HEK293T (cell line): Measurements from ENCODE around the gene STIM1.
A peak's percentile ranks its signal among the peaks of the same experiment; 100 is the strongest.

Experiments used
- CTCF ChIA-PET: fragments of 350-600 bp; formaldehyde crosslinking; extraction: SDS; loops from one replicate; lab custom pipeline; 2021; ENCODE audit warnings: antibody characterized with exemption, inconsistent platforms; lab: Yijun Ruan, JAX
- POLR2A ChIA-PET: fragments of 350-600 bp; formaldehyde crosslinking; extraction: SDS; loops from one replicate; lab custom pipeline; 2020; ENCODE audit warnings: antibody characterized with exemption, inconsistent platforms; lab: Yijun Ruan, JAX
- DNase-seq: peaks from one replicate; pipeline ENCODE4 v3.0.0; 2012; ENCODE audit warnings: mixed read lengths; ENCODE audit errors: extremely low spot score
- ARNT ChIP-seq: fragments of 450-650 bp; IDR thresholded peaks from 2 replicates; pipeline ENCODE4 v1.6.1; 2017; ENCODE audit warnings: mild to moderate bottlenecking
- BHLHE40 ChIP-seq: fragments of 450-650 bp; IDR thresholded peaks from 2 replicates; pipeline ENCODE4 v1.6.1; 2016; ENCODE audit warnings: mild to moderate bottlenecking, moderate library complexity, borderline replicate concordance
- CTBP1 ChIP-seq: fragments of 450-650 bp; IDR thresholded peaks from 2 replicates; pipeline ENCODE4 v1.6.1; 2016; ENCODE audit warnings: borderline replicate concordance
- ELF4 ChIP-seq: fragments of 450-650 bp; IDR thresholded peaks from 2 replicates; pipeline ENCODE4 v1.6.1; 2017; ENCODE audit warnings: antibody characterized with exemption
- FOXA1 ChIP-seq: fragments of 450-650 bp; IDR thresholded peaks from 2 replicates; pipeline ENCODE4 v1.6.1; 2016; ENCODE audit warnings: mild to moderate bottlenecking
- FOXK2 ChIP-seq: fragments of 450-650 bp; IDR thresholded peaks from 2 replicates; pipeline ENCODE4 v1.6.1; 2016; ENCODE audit warnings: mild to moderate bottlenecking
- FOXM1 ChIP-seq: fragments of 450-650 bp; IDR thresholded peaks from 2 replicates; pipeline ENCODE4 v1.6.1; 2017; ENCODE audit warnings: mild to moderate bottlenecking, borderline replicate concordance
- HDGF ChIP-seq: fragments of 450-650 bp; IDR thresholded peaks from 2 replicates; pipeline ENCODE4 v1.6.1; 2017; ENCODE audit warnings: antibody characterized with exemption, borderline replicate concordance
- L3MBTL2 ChIP-seq: fragments of 450-650 bp; conservative IDR thresholded peaks from 2 replicates; pipeline ENCODE4 v1.6.1; 2016; ENCODE audit warnings: mild to moderate bottlenecking
- LEF1 ChIP-seq: fragments of 450-650 bp; IDR thresholded peaks from 2 replicates; pipeline ENCODE4 v1.6.1; 2017; ENCODE audit warnings: mild to moderate bottlenecking, borderline replicate concordance
- NFRKB ChIP-seq: fragments of 450-650 bp; IDR thresholded peaks from 2 replicates; pipeline ENCODE4 v1.6.1; 2016; ENCODE audit warnings: mild to moderate bottlenecking, moderate library complexity
- SP1 ChIP-seq: fragments of 450-650 bp; IDR thresholded peaks from 2 replicates; pipeline ENCODE4 v1.6.1; 2017
- SUZ12 ChIP-seq: fragments of 450-650 bp; IDR thresholded peaks from 2 replicates; pipeline ENCODE4 v1.6.1; 2016; ENCODE audit warnings: mild to moderate bottlenecking
- TARDBP ChIP-seq: fragments of 450-650 bp; IDR thresholded peaks from 2 replicates; pipeline ENCODE4 v1.6.1; 2016
- ZNF384 ChIP-seq: fragments of 450-650 bp; IDR thresholded peaks from 2 replicates; pipeline ENCODE4 v1.6.1; 2016
- TF ChIP-seq, protein P1 (sequence below): fragments of 450-650 bp; IDR thresholded peaks from 2 replicates; pipeline ENCODE4 v1.6.1; 2016

STIM1 gene

DNA sequence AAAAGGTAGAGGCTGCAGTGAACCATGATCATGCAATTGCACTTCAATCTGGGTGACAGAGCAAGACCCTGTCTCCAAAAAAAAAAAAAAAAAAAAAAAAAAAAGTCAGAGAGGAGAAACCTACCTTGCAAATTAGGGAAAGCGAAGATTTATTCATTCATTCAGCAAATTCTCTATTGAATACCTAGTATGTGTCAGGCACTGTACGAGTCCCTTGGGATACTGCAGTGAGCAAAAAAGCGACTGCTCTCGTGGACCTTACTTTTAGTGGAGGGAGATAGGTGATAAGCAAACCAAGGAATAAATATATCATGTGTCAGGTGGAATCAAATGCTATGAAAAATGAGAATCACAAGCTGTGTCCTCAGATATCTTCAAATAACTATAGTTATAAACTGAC lies 101.3 kb downstream of the STIM1 start:
- ChIA-PET CTCF (no interaction called here), POLR2A (no interaction called here)
- DNase-seq: no peak
- 0 out of 2 replicates have a peak, but pooled peaks have one; percentile 23 for TF ChIP-seq ZNF384
- TF ChIP-seq ARNT: no peak

DNA sequence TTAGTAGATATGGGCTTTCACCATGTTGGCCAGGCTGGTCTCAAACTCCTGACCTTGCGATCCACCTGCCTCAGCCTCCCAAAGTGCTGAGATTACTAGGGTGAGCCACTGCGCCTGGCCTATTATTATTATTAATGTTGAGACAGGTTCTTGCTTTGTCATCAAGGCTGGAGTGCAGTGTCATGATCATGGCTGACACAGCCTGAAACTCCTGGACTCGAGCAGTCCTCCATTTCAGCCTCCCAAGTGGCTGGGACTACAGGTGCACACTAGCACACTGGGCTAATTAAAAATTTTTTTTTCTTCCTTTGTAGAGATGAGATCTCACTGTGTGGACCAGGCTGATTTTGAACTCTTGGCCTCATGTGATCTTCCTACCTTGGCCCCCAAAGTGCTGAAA lies 102.0 kb downstream of the STIM1 start:
- CTCF ChIA-PET: no interaction called here
- POLR2A ChIA-PET: no interaction called here
- no peak for DNase-seq
- TF ChIP-seq L3MBTL2: no peak
- TF ChIP-seq ZNF384: no peak
- no peak for TF ChIP-seq ARNT
- TF ChIP-seq FOXK2: no peak
- TF ChIP-seq ELF4: no peak
- TF ChIP-seq HDGF: no peak
- no peak for TF ChIP-seq SP1
- no peak for TF ChIP-seq TARDBP
- no peak for TF ChIP-seq FOXA1
- no peak for TF ChIP-seq NFRKB
- TF ChIP-seq BHLHE40: no peak
- no peak for TF ChIP-seq CTBP1
- no peak for TF ChIP-seq LEF1

DNA sequence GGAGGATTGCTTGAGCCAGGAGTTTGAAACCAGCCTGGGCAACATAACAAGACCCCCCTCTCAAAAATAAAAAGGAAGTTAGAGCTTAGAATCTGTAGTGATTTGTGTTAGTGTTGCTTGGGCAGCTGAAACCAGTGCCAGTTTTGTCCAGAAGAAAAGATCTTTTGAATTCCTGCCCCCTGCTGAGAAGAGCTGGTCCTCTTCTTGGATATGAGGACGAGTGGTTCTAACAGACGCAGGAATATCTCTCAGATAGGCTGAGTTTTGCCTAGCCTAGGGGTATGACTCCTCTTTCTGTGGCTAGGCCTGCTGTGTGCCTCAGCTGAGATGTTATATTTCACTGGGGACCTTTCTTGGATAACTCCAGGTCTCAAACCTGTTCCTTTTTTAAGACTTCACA lies 102.8 kb downstream of the STIM1 start:
- TF ChIP-seq LEF1 (no peak), NFRKB (no peak), ARNT (no peak), ZNF384 (no peak), TARDBP (no peak), SP1 (no peak), ELF4 (no peak), BHLHE40 (no peak), CTBP1 (no peak), L3MBTL2 (no peak), FOXA1 (no peak), HDGF (no peak), FOXK2 (no peak), FOXM1 (no peak), SUZ12 (no peak)
- no peak for DNase-seq
- ChIA-PET CTCF (interaction anchor here (1.1 kb wide), 1 partner anchor 104 kb away, joined by 4 read pairs; no protein-coding TSS in a partner anchor), POLR2A (no interaction called here)

DNA sequence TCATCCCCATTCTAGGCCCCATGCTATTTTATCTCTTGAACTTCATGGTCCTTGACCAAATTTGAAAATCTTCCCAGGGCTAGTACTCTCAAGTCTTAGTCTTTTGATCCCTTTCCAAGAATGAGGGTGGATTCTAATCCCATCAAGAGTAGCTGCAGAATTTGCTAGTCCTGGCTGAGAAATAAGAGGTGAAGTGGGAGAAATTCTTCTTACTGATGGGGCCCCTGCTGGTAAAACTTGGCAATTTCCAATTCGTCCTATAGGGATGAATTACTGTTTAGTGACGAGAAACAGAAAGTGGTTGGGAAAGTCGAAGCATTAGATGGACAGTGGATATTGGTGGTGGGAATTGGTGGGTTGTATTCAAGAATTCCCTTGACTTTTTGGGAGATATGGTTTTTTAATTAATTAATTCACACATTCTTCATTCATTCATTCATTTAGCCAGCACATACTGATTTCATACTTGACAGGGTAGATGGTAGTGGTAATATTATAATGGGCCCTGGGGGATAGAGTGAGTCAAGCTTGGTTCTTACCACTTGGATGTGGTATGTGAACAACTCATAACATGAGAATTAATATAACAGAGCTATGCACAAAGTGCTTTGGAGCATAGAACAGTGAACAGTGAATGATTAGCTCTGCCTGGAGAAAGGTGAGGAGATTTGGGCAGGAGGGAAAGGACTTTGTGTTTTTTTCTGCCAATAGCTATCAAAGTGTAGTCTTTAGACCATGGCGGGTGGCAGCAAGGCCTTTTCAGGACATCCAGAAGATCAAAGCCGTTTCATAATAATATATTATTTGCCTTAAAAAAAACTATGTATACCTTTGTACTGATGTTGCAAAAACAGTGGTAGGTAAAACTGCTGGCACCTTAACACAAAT lies 103.8 kb downstream of the STIM1 start:
- DNase-seq: peak; percentile 17
- CTCF ChIA-PET: interaction anchor here (1.0 kb wide), 1 partner anchor 104 kb away, joined by 3 read pairs; the partner anchor contains the start of gene STIM1

DNA sequence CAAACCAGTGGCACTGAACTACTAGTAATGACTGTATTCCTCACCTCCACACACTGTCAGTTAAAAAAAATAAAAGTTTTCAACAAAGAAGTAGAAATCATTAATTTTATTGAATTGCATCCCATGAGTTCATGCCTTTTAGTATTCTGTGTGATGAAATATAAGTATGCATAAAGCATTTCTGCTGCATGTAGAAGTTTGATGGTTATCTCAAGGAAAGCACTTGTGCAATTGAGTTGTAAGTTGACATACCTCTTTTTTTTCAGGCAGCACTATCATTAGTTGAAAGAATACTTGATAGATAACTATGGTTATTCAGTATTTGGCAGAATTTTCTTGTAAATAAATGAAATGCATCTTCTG lies 104.4 kb downstream of the STIM1 start:
- no peak for DNase-seq
- ChIA-PET POLR2A (no interaction called here), CTCF (interaction anchor here (1.0 kb wide), 1 partner anchor 105 kb away, joined by 3 read pairs; the partner anchor contains the start of gene STIM1)
- TF ChIP-seq SUZ12 (no peak), ARNT (no peak), FOXA1 (no peak), FOXK2 (no peak), L3MBTL2 (no peak), NFRKB (no peak), TARDBP (no peak), HDGF (no peak), LEF1 (no peak), ELF4 (no peak), ZNF384 (no peak)

More for the DNA sequence above, 103.8 kb downstream of the STIM1 start:
- POLR2A ChIA-PET: no interaction called here
- no peak for TF ChIP-seq CTBP1
- no peak for TF ChIP-seq NFRKB
- TF ChIP-seq SP1: no peak
- no peak for TF ChIP-seq TARDBP
- TF ChIP-seq ZNF384: no peak
- no peak for TF ChIP-seq L3MBTL2
- no peak for TF ChIP-seq HDGF
- no peak for TF ChIP-seq FOXA1
- TF ChIP-seq SUZ12: no peak
- no peak for TF ChIP-seq FOXM1
- no peak for TF ChIP-seq ARNT
- TF ChIP-seq ELF4: no peak
- no peak for TF ChIP-seq LEF1
- TF ChIP-seq BHLHE40: no peak
- TF ChIP-seq, protein P1, sequence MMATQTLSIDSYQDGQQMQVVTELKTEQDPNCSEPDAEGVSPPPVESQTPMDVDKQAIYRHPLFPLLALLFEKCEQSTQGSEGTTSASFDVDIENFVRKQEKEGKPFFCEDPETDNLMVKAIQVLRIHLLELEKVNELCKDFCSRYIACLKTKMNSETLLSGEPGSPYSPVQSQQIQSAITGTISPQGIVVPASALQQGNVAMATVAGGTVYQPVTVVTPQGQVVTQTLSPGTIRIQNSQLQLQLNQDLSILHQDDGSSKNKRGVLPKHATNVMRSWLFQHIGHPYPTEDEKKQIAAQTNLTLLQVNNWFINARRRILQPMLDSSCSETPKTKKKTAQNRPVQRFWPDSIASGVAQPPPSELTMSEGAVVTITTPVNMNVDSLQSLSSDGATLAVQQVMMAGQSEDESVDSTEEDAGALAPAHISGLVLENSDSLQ: no peak
- TF ChIP-seq FOXK2: no peak

DNA sequence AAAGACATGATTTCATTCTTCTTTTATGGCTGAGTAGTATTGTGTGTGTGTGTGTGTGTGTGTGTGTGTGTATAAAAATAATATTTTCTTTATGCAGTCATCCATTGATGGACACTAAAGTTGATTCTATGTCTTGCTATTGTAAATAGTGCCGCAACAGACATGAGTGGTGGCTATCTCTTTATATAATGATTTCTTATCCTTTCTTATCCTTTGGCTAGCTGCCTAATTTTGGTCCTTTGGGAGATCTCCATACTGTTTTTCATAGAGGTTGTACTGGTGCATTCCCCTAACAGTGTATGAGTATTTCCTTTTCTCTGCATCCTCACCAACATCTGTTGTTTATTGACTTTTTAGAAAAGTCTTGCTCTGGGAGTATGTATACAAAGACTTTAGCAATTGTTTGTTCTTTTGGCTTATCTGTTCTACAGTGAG lies 107.0 kb downstream of the STIM1 start:
- CTCF ChIA-PET: no interaction called here
- TF ChIP-seq HDGF: no peak
- POLR2A ChIA-PET: no interaction called here
- DNase-seq: no peak

DNA sequence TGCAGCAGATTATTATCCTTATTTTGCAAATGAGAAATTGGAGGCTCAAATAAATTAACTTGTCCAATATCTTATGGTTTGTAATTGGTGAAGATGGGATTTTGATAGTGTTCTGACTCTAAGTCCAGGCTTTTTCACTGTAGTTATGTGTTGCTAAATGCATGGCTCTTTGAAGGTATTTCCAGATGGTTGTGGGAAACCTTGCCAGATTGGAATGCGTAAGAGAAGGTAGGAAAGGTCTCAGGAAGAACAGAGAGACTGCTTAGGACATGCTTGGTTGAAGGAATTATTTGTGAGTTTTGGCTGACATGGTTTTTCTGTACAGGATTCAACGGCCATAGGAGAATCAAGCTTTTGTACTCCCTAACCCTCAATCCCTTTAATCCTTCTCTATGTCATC lies 108.6 kb downstream of the STIM1 start:
- DNase-seq: no peak
- TF ChIP-seq ARNT (no peak), SUZ12 (no peak)
- POLR2A ChIA-PET: no interaction called here
- CTCF ChIA-PET: no interaction called here
